Lung microvascular endothelial cell (primary cell): ENCODE measurements around the gene PTPRN. TPM values are rescaled to one million over a fixed set of nuclear protein-coding genes. Genes with fewer than 3 reads are reported as not detected.
"Not testable (repeated sequence)": the region's sequence is repeated elsewhere in the genome, so short reads cannot be mapped to it uniquely, and the experiment has no call there.

Experiments
- DNase-seq, 2 donors: peaks; one replicate each; pipeline versions ENCODE4 v3.0.0 to v3.0.0-alpha.2; 2010; ENCODE audit warnings: low read depth in 2 of 2
- total RNA-seq: library from RNA; depleted of rRNA; stranded (reverse); fragments of >200 nt; gene quantifications from 2 replicates; pipeline ENCODE4 v1.2.1, GENCODE V29; 2014

PTPRN gene
- total RNA-seq, 1 donor from 2014 or later, result not detected

DNA sequence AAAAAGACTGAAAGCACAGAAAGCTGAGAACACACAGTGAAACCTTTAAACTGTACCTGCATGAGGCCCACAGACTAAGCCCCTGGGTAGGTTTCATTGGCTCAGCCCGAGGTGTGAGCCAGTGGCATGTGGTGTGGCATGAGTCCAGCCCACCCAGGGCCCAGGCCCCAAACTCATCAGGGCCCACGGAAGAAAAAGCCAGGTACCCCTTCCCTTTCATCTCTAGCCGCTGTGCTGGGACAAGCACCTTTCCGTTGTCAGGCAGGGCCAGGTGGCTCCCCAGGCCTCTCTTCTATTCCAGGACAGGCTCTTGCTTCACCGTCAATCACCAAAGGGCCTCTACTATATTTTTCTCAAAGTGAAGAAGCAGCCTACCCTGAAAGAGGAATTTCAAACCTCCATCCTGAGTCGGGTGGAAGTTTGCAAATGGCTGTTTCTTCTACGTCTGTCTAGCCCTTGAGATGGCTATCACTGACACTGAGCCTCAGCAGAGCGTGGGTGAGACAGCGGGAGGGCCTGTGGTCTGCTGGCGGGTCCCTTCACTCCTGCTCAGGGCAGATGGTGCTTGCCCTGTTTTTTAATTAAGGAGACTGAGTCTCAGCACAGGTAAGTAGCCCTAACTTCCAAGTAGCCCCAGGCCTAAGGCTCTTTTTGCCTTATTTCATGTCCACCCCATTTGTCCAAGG is 21.5 kb downstream of the PTPRN start:
- no peak for DNase-seq

DNA sequence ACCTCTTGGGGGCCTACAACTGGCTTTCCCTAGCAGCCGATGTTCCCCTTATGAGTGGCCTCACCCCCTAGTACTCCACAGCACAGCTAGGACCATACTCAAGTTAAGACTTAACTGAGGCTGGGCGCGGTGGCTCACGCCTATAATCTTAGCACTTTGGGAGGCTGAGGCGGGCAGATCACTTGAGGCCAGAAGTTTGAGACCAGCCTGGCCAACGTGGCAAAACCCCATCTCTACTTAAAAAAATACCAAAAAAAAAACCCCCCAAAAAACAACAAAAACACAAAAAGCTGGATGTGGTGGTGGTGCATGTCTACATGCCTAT is 22.1 kb downstream of the PTPRN start:
- not testable (repeated sequence) for DNase-seq

DNA sequence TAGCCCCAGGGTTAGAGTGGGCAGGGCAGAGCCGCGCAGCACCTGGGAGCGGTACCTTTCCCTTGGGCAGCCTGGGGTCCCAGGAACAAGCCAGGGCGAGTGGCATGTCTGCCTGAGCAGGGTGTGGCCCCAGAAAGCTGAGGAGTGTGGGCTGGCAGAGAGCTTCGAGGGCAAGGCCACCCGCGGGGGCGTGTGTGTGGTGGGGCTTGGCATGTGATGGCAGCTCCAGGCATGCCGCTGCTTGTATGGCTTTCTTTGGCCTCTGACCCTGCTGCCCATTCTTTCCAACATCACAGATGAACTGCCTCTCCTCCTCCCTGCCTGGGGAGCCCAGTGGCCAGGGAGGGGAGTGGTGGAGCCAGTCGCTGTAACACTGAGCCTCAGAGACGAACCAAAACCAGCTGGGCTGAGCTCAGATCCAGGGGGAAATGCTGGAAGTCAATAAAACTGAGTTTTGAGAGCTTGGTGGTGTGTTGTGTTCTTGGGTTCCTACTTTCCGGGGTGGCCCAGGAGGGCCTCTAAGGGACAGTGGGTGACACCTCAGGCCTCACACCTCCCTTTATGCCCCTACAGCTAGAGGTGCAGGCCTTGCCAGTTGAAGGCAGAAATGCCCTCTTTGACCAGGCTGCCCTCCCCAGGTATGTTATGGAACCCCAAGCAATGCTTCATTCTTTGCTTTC is 22.6 kb downstream of the PTPRN start:
- DNase-seq, result no peak

- DNase-seq, result no peak
Measured at GRCh38 chr2:219285894-219286425, 23.2 kb downstream of the PTPRN start.

- no peak for DNase-seq
Measured at GRCh38 chr2:219285373-219285735, 23.8 kb downstream of the PTPRN start.

DNA sequence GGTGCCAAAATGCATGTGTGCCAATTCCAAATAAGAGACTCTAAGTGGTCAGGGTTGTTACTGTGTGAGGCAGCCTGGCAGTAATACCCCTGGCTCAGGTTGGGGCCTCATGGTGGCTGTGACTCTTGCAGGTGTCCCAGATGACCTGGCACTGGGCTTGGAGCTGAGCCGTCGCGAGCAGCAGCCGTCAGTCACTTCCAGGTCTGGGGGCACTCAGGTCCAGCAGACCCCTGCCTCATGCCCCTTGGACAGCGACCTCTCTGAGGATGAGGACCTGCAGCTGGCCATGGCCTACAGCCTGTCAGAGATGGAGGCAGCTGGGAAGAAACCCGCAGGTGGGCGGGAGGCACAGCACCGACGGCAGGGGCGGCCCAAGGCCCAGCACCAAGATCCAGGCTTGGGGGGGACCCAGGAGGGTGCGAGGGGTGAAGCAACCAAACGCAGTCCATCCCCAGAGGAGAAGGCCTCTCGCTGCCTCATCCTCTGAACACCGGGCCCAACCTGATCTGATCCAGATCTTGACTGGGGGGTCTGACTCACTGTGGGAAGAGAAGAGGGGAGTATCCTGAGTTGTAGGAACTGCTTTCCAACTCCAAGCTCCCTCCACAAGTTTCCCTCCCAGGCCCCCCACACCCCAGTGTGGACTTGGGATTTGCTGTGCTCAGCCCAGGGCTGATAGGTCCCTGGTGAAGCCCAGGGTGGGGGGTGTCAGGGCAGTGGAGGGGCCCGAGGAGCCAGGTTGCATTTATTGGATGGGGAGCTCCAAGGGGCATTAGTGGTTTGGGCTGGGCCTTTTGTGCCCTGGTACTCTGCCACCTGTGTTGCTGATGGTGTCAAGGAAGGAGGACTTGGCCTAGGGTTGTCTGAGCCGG is 24.5 kb downstream of the PTPRN start:
- no peak for DNase-seq

DNA sequence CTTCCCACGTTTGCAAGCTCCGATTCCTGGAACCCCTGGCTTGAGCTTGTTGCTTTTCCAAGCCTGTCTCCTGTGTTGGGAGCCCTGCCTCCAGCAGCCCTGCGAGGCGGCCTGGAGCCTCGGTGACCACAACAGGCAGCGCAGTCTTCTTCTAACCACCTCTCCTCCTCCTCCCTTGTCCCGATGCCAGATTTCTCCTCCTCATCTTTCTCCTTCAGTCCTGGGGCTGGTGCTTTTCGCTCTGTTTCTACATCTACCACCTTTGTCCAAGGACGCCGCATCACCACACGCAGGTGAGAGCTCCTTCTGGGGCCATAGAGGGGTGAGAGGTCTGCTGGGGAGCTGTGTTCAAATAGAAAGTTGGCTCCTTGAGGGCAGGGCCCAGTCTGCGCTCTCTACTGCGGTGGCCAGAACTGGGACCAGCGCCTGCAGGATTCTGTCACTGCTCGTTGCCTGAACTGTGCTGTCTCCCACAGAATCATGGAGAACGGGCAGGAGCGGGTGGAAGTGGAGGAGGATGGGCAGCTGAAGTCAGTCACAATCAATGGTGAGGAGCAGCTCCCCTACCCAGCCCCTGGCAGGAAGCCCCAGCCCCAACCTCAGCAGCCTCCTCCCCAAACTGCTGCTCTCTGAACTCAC is 26.1 kb downstream of the PTPRN start:
- DNase-seq, result no peak

DNA sequence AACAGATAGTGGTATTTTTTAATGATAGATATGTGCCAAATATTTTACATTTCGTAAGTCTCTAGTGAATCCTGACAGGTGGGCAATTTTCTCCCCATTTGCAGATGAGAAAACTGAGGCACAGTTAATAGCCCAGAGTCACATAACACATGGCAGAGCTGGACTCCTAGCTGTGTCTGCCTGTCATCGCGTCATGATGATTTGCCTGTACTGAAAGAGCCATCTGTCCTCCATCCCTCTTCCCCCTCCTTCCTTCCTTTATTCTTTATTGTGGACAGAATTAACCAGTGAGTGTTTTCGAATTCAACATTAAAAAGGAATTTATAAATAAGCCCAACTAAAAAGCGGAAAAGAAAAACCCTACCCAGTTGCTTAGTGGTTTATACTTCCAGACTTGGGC is 26.8 kb downstream of the PTPRN start:
- no peak for DNase-seq

DNA sequence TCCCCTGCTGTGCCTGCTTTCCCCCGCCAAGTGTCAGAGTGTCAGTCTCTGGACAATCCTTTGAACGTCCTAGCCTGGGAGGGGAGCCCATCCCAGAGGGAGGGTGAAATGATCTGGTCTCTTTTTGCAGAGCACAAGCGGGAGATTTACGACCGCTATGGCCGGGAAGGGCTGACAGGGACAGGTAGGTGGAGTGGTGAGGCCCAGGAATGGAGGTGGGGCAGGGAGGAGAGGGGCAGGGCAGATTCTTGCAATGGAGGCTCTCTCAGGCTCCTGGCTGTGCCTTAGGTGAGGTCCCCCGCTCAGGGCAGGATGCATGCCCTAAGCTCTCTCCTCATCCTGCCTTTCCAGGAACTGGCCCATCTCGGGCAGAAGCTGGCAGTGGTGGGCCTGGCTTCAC is 27.6 kb downstream of the PTPRN start:
- DNase-seq, result no peak

DNA sequence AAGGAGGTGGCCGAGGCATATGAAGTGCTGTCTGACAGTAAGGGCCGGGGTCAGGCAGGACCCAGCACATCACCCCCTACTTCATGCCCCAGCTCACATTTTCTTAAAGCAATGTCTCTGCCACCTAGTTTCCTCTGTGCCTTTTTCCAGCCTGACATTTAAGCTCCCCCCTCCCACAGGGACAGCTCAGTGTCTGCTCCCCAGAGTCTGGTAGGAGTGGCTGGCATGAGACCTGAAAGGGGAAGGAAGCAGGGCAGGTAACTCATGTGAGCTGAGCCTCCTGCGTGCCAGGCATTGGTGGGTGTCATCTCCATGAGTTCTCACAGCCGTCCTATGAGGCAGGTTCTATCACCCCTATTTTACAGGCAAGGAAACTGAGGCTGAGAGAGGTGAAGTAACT is 28.6 kb downstream of the PTPRN start:
- DNase-seq, result no peak

- DNase-seq, result no peak
Measured at GRCh38 chr2:219279916-219280516, 29.2 kb downstream of the PTPRN start.

GRCh38 chr2:219279151-219279915 is 29.9 kb downstream of the PTPRN start, which contains the start of gene DNAJB2:
Gene DNAJB2, plus strand, starts transcription at chr2:219279366. Its CDS starts 468 bp downstream, at chr2:219279834.
- DNase-seq, result peak; percentile 98 to 99

DNA sequence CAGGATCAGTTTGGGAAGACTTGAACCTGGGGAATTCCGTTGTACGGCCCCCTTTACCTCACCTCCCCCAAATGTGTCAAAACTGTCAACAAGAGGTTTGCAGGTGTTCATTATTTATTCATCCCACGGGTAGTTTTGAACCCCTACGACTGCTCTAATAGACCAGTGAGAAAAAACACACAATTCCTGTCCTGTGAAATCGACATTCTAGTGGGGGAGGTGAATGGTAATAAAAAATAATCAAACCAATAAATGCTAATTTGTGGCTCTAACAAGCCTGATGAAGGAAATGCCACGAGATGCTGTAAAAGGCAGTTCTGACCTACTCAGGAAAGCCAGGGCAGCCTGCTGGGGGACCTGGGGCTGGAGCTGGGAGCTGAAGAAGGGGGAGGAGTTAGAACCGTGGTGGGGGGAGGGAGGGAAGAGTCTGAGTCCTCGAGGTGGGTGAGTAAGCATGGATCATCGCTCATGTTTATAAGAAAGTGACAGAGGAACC is 30.5 kb downstream of the PTPRN start:
- no peak for DNase-seq

GRCh38 chr2:219277703-219278654 is 31.2 kb downstream of the PTPRN start:
- peak; percentile 67 to 68 for DNase-seq

DNA sequence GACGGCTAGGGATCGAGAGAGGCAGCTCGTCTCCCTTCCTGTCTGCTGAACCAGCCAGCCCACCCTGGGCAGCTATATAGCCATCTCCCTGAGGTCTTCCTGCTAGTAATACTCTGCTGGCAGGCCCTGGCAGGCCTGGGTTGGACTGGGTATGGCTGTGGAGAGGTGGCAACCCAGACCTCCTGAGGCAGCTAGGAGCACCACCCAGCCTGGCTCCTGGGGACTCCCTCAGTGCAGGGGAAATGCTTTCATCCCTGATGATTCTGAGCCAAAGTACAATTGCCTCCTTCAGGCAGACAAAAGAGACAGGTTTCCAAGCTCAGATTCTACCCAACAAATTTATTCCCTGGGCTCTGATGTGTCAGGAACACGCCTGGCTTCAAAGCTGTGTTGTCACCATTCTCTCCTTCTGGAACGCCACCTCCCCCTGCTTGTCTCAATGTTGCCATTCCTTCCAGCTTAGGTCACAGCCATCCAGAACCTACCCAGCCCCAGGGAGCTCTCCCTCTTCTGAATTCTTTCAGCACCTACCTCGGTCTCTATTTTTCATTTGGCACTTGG is 34.8 kb downstream of the PTPRN start:
- peak in 1 of 2 donors; percentile 29 for DNase-seq

DNA sequence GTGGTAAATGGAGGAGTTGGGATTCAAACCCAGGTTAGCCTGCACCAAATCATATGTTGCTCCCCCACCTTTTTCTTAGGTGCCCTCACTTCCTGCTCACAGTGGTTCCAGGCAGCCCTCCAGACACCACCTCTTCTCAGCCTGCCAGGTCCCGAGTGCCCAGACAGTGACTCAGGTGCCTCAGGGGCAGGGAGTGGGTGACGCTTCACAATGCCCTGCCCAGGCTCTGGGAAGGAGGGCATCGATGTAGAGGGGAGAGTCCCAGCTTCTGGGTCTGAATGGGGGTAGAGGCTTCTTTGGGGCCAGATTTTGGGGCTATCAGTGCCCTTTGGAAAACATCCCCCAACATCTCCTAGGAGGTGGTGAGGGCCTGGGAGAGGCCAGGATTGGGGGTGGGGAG is 35.3 kb downstream of the PTPRN start:
- no peak for DNase-seq

- DNase-seq, result no peak
Measured at GRCh38 chr2:219272995-219273394, 36.2 kb downstream of the PTPRN start.

- DNase-seq, result no peak
Measured at GRCh38 chr2:219272356-219272755, 36.8 kb downstream of the PTPRN start.

GRCh38 chr2:219271021-219271420 is 38.2 kb downstream of the PTPRN start:
- DNase-seq, result no peak
